Activated B cell treated with CpG ODN at 0.5 μM for 24 hours (primary cell): ENCODE data around the gene C19orf73. TPM values are rescaled to one million over a fixed set of nuclear protein-coding genes. Genes with fewer than 3 reads are reported as not detected.

Experiments used
- ATAC-seq: fragments of 200-7000 bp; cut with Tn5 transposase; one replicate; pipeline ENCODE4 v1.10.0; 2021; ENCODE audit warnings: low read depth, mild to moderate bottlenecking, moderate library complexity
- CTCF ChIA-PET: fragments of 350-600 bp; sonication (Branson Sonifier 250); formaldehyde crosslinking; loops from one replicate; lab custom pipeline; 2021; ENCODE audit warnings: antibody characterized with exemption; lab: Charles Lee
- POLR2A ChIA-PET: fragments of 350-600 bp; sonication (Branson Sonifier 250); formaldehyde crosslinking; loops from one replicate; lab custom pipeline; 2021; ENCODE audit warnings: antibody characterized with exemption; lab: Charles Lee
- DNase-seq: peaks from one replicate; pipeline ENCODE4 v3.0.0; 2022
- H3K27ac Mint-ChIP-seq: one replicate; pipeline ENCODE4 v1.8.0; 2020; ENCODE audit warnings: mixed read lengths
- H3K27me3 Mint-ChIP-seq: one replicate; pipeline ENCODE4 v1.8.0; 2021; ENCODE audit warnings: mixed read lengths
- H3K36me3 Mint-ChIP-seq: one replicate; pipeline ENCODE4 v1.8.0; 2021; ENCODE audit warnings: low read depth, mixed read lengths
- H3K4me1 Mint-ChIP-seq: one replicate; pipeline ENCODE4 v1.8.0; 2021; ENCODE audit warnings: mixed read lengths
- H3K4me3 Mint-ChIP-seq: one replicate; pipeline ENCODE4 v1.8.0; 2020; ENCODE audit warnings: mild to moderate bottlenecking, mixed read lengths
- H3K9me3 Mint-ChIP-seq: one replicate; pipeline ENCODE4 v1.8.0; 2020; ENCODE audit warnings: mixed read lengths
- intact Hi-C: fragments of 100-400 bp; cut with micrococcal nuclease; formaldehyde crosslinking; loops from one replicate; pipeline ENCODE4 v1.15.1; 2024
- total RNA-seq: library from RNA; stranded (reverse); gene quantifications from 2 replicates; pipeline ENCODE4 v1.2.3, GENCODE V29; 2022
- TF ChIP-seq, protein P1 (sequence below): fragments of 200-600 bp; IDR thresholded peaks from one replicate; pipeline ENCODE4 v1.8.0; 2022; ENCODE audit warnings: antibody characterized with exemption, mild to moderate bottlenecking

C19orf73 gene
- total RNA-seq, 1 donor from 2014 or later: 0.98 TPM

DNA sequence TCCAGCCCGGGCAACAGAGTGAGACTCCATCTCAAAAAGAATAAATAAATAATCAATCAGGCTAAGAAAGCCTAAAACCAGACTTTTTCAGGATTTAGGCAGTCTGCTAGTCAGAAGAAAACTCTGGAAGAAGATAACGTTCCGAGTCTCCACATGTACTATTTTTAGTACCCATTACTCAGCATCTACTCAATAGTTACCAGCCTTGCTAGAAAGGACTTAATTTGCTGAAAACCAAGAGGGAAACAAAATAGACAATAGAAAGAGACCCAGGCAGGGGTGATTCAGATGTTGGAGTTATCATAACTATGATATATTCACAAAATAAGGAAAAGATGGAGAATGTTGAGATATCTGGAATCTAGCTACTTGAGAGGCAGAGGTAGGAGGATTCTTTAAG, 8.4 kb downstream of the C19orf73 start:
- no peak overlapping the region for H3K4me3 Mint-ChIP-seq
- intact Hi-C loops: loop anchor here (5.0 to 10.0 kb wide), 4 partner anchors 97 to 764 kb away; partner anchors contain the start of genes AKT1S1, DBP, GYS1 and RUVBL2

DNA sequence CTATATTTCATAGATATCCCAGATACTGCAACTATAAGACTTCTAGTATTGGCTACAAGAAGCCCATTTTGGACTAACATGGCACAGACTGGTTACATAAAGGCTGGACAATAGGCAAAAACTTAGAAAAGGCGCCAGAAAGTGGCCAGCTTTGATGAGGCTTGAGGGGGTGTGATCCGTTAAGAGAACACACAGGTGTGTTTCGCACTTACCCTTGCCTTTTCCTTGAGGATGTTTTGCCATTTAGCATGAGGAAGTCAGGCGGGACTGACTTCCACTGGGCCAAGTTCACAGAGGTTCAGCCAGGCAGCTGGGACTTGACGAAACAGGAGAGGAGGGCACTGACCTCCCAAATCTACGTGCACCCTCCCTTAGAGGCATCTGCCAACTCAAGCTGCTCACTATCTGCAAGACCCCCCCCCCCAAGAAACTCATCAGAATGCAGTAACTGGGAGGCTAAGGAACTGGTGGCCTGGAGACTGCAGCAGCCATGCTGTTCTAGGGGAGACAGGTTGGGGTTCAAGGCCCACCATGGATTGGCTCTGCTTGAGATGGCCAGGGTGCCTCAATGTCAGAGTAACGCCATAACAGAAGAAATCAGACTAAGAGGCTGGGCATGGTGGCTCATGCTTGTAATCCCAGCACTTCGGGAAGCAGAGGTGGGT, 9.2 kb downstream of the C19orf73 start:
- ATAC-seq (no peak), DNase-seq (no peak)
- intact Hi-C loops: loop anchor here (5.0 to 10.0 kb wide), 4 partner anchors 98 to 765 kb away; partner anchors contain the start of genes AKT1S1, DBP, GYS1 and RUVBL2
- Mint-ChIP-seq H3K9me3 (no peaks in the 10 kb centered on the region), H3K36me3 (peaks cover 45% of the 10 kb centered on the region), H3K4me1 (peaks cover 11% of the 10 kb centered on the region), H3K27ac (no peak overlapping the region), H3K4me3 (no peak overlapping the region), H3K27me3 (no peaks in the 10 kb centered on the region)
- CTCF ChIA-PET: interaction anchor here (1.4 kb wide), 1 partner anchor 12 kb away, joined by 3 read pairs; no protein-coding TSS in a partner anchor
- POLR2A ChIA-PET: interaction anchor here (0.6 to 0.7 kb wide), 2 partner anchors 34 to 476 kb away, joined by 4 to 8 read pairs; no protein-coding TSS in a partner anchor
- TF ChIP-seq, protein P1, sequence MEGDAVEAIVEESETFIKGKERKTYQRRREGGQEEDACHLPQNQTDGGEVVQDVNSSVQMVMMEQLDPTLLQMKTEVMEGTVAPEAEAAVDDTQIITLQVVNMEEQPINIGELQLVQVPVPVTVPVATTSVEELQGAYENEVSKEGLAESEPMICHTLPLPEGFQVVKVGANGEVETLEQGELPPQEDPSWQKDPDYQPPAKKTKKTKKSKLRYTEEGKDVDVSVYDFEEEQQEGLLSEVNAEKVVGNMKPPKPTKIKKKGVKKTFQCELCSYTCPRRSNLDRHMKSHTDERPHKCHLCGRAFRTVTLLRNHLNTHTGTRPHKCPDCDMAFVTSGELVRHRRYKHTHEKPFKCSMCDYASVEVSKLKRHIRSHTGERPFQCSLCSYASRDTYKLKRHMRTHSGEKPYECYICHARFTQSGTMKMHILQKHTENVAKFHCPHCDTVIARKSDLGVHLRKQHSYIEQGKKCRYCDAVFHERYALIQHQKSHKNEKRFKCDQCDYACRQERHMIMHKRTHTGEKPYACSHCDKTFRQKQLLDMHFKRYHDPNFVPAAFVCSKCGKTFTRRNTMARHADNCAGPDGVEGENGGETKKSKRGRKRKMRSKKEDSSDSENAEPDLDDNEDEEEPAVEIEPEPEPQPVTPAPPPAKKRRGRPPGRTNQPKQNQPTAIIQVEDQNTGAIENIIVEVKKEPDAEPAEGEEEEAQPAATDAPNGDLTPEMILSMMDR: no peak

More for the DNA sequence above, 8.4 kb downstream of the C19orf73 start:
- peaks cover 13% of the 10 kb centered on the region for H3K4me1 Mint-ChIP-seq
- TF ChIP-seq, protein P1: no peak
- peaks cover 36% of the 10 kb centered on the region for H3K36me3 Mint-ChIP-seq
- CTCF ChIA-PET: interaction anchor here (1.6 kb wide), 1 partner anchor 98 kb away, joined by 6 read pairs; no protein-coding TSS in a partner anchor
- POLR2A ChIA-PET: no interaction called here
- ATAC-seq (no peak), DNase-seq (no peak)
- H3K27ac Mint-ChIP-seq: no peak overlapping the region
- H3K27me3 Mint-ChIP-seq: no peaks in the 10 kb centered on the region
- no peaks in the 10 kb centered on the region for H3K9me3 Mint-ChIP-seq

DNA sequence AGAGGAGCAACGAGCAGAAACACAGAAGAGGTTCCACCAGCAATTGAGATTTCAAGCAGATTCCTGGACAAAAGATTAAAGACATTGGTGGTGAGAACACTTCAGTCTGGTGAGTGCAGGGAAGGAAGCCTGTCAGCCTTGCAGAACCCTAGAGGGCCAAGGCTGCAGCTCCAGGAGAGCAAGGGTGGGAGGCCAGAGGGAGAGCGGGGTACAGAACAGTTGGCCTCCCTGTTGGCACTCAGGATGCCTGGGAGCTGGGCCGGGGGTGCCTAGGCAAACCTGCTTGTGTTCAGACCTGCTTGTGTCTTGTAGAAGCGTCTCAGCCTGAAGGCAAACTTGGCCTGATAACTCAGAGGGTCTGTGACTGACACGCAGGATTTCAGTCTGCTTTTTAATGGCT, 9.9 kb downstream of the C19orf73 start:
- Mint-ChIP-seq H3K27me3 (no peaks in the 10 kb centered on the region), H3K36me3 (peaks cover 51% of the 10 kb centered on the region), H3K27ac (no peak overlapping the region), H3K4me3 (no peak overlapping the region), H3K9me3 (no peaks in the 10 kb centered on the region), H3K4me1 (peaks cover 14% of the 10 kb centered on the region)
- TF ChIP-seq, protein P1: no peak
- no peak for DNase-seq
- ATAC-seq: no peak
- ChIA-PET CTCF (interaction anchor here (1.4 kb wide), 1 partner anchor 11 kb away, joined by 3 read pairs; no protein-coding TSS in a partner anchor), POLR2A (interaction anchor here (0.5 to 0.7 kb wide), 2 partner anchors 450 to 475 kb away, joined by 3 to 8 read pairs; no protein-coding TSS in a partner anchor)
- intact Hi-C loops: no loop called here

- Mint-ChIP-seq H3K36me3 (peaks cover 57% of the 10 kb centered on the region), H3K4me1 (peaks cover 9% of the 10 kb centered on the region), H3K9me3 (no peaks in the 10 kb centered on the region), H3K4me3 (no peak overlapping the region), H3K27ac (no peak overlapping the region), H3K27me3 (no peaks in the 10 kb centered on the region)
- TF ChIP-seq, protein P1: no peak
- ChIA-PET POLR2A (no interaction called here), CTCF (no interaction called here)
- DNase-seq (no peak), ATAC-seq (no peak)
- intact Hi-C loops: no loop called here
These were observed 11.1 kb downstream of the C19orf73 start for GRCh38 chr19:49107625-49108459.
